DOHH2 (cell line): ENCODE measurements around the gene ZBED5.

Experiments used
- H3F3A ChIP-seq: fragments of 200-600 bp; sonication (generic), shearing (Covaris generic); 2 replicates; pipeline ENCODE4 v1.6.0; 2016; ENCODE audit warnings: antibody characterized with exemption, mild to moderate bottlenecking; ENCODE audit not compliant: control insufficient read depth, insufficient read depth
- H3K27ac ChIP-seq: fragments of 200-600 bp; sonication (generic); 2 replicates; pipeline ENCODE4 v1.5.1; 2014; ENCODE audit warnings: low read depth, mild to moderate bottlenecking, low read length, moderate library complexity
- H3K27me3 ChIP-seq: fragments of 200-600 bp; sonication (generic); 2 replicates; pipeline ENCODE4 v1.6.1; 2014; ENCODE audit warnings: mild to moderate bottlenecking, low read length, mixed read lengths; ENCODE audit not compliant: control insufficient read depth
- H3K36me3 ChIP-seq: fragments of 200-600 bp; sonication (generic); 2 replicates; pipeline ENCODE4 v1.6.1; 2014; ENCODE audit warnings: mild to moderate bottlenecking, low read length, moderate library complexity, mixed read lengths; ENCODE audit not compliant: control insufficient read depth
- H3K4me1 ChIP-seq: fragments of 200-600 bp; sonication (generic); 2 replicates; pipeline ENCODE4 v1.6.1; 2014; ENCODE audit warnings: mild to moderate bottlenecking, low read length, mixed read lengths; ENCODE audit not compliant: control insufficient read depth
- H3K4me2 ChIP-seq: fragments of 200-600 bp; sonication (generic); 2 replicates; pipeline ENCODE4 v1.6.0; 2014; ENCODE audit warnings: mild to moderate bottlenecking, low read length, moderate library complexity
- H3K4me3 ChIP-seq: fragments of 200-600 bp; sonication (generic); 2 replicates; pipeline ENCODE4 v1.5.1; 2014; ENCODE audit warnings: mild to moderate bottlenecking, low read length, mixed read lengths
- H3K79me2 ChIP-seq: fragments of 200-600 bp; sonication (generic); 2 replicates; pipeline ENCODE4 v1.6.1; 2014; ENCODE audit warnings: mild to moderate bottlenecking, low read length, mixed read lengths; ENCODE audit not compliant: control insufficient read depth
- H3K9me2 ChIP-seq: fragments of 200-600 bp; sonication (generic); replicated peaks from 2 replicates; pipeline ENCODE4 v1.6.1; 2014; ENCODE audit warnings: mild to moderate bottlenecking, low read length, mixed read lengths; ENCODE audit not compliant: control insufficient read depth
- H3K9me3 ChIP-seq: fragments of 200-600 bp; sonication (generic); 2 replicates; pipeline ENCODE4 v1.6.1; 2014; ENCODE audit warnings: antibody characterized with exemption, low read length, mixed read lengths; ENCODE audit not compliant: control insufficient read depth, insufficient read depth
- H4K20me1 ChIP-seq: fragments of 200-600 bp; sonication (generic); 2 replicates; pipeline ENCODE4 v1.6.0; 2014; ENCODE audit warnings: low read depth, mild to moderate bottlenecking, antibody characterized with exemption, low read length, moderate library complexity; ENCODE audit not compliant: control insufficient read depth, insufficient read depth
- EZH2phosphoT487 ChIP-seq: fragments of 200-600 bp; sonication (generic); IDR thresholded peaks from 2 replicates; pipeline ENCODE4 v1.6.1; 2017; ENCODE audit warnings: borderline replicate concordance, mild to moderate bottlenecking, antibody characterized with exemption, low read length, moderate library complexity, mixed read lengths
- TF ChIP-seq, protein P1 (sequence below): fragments of 200-600 bp; sonication (generic); IDR thresholded peaks from one replicate; pipeline ENCODE4 v1.5.1; 2014; ENCODE audit warnings: antibody characterized with exemption, mild to moderate bottlenecking, low read depth, low read length; ENCODE audit not compliant: poor library complexity, severe bottlenecking

ZBED5 gene

DNA sequence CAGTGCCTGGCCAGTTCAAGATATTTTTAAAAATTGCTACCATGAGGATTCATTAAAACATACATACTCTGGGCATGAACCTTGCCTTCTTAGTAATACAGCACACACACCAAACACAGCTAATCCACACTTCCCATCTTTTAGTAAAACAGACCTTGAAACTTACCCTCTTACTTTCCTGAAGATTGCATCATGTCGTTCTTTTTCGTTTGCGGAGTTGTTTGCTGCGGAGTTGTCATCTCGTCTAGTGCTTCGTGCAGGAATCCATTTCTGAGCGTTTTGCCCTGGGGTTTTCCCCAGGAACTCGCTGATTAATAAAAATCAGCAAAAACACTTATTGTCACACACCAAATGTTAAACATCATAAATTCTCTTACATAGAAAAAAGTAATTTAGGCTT, 52.1 kb downstream of the ZBED5 start:
- no peak for TF ChIP-seq EZH2phosphoT487
- TF ChIP-seq, protein P1, sequence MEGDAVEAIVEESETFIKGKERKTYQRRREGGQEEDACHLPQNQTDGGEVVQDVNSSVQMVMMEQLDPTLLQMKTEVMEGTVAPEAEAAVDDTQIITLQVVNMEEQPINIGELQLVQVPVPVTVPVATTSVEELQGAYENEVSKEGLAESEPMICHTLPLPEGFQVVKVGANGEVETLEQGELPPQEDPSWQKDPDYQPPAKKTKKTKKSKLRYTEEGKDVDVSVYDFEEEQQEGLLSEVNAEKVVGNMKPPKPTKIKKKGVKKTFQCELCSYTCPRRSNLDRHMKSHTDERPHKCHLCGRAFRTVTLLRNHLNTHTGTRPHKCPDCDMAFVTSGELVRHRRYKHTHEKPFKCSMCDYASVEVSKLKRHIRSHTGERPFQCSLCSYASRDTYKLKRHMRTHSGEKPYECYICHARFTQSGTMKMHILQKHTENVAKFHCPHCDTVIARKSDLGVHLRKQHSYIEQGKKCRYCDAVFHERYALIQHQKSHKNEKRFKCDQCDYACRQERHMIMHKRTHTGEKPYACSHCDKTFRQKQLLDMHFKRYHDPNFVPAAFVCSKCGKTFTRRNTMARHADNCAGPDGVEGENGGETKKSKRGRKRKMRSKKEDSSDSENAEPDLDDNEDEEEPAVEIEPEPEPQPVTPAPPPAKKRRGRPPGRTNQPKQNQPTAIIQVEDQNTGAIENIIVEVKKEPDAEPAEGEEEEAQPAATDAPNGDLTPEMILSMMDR = no peak
- Histone ChIP-seq H3K4me3 (no peak overlapping the region), H3K4me2 (peak overlapping the region; percentile 100), H3K9me2 (no peaks in the 10 kb centered on the region), H3K9me3 (no peaks in the 10 kb centered on the region), H3K27me3 (no peaks in the 10 kb centered on the region), H3K36me3 (peaks cover 76% of the 10 kb centered on the region), H3K79me2 (peaks cover 49% of the 10 kb centered on the region), H4K20me1 (peaks cover 7% of the 10 kb centered on the region; the same call in 1 of the 2 replicates), H3K4me1 (peaks cover 31% of the 10 kb centered on the region), H3F3A (peaks cover 47% of the 10 kb centered on the region), H3K27ac (no peak overlapping the region)

GRCh38 chr11:10803676-10804075, 54.2 kb downstream of the ZBED5 start:
- peaks cover 41% of the 10 kb centered on the region for H3K79me2 ChIP-seq
- H4K20me1 ChIP-seq = peaks cover 11% of the 10 kb centered on the region
- H3F3A ChIP-seq = peaks cover 68% of the 10 kb centered on the region
- no peak overlapping the region for H3K4me3 ChIP-seq
- no peaks in the 10 kb centered on the region for H3K9me2 ChIP-seq
- TF ChIP-seq, protein P1 = no peak
- no peak for TF ChIP-seq EZH2phosphoT487
- H3K27me3 ChIP-seq = no peaks in the 10 kb centered on the region
- no peaks in the 10 kb centered on the region for H3K9me3 ChIP-seq
- H3K36me3 ChIP-seq = peaks cover 97% of the 10 kb centered on the region
- no peak overlapping the region for H3K4me2 ChIP-seq
- peaks cover 19% of the 10 kb centered on the region for H3K4me1 ChIP-seq
- H3K27ac ChIP-seq = no peak overlapping the region
